CD14-positive monocyte (primary cell): ENCODE measurements around the gene AMOT. TPM values are rescaled to one million over a fixed set of nuclear protein-coding genes. Genes with fewer than 3 reads are reported as not detected.

Experiments used
- DNase-seq, 3 donors: peaks; one replicate each; pipeline ENCODE4 v3.0.0-alpha.2; 2011 to 2022
- H2AFZ ChIP-seq: 2 replicates; pipeline ENCODE4 v1.6.0; 2012; ENCODE audit warnings: mild to moderate bottlenecking, low read depth, low read length, inconsistent platforms; ENCODE audit not compliant: insufficient read depth, poor library complexity, severe bottlenecking
- H3K27ac ChIP-seq, 2 donors: 1 replicate in 1 of 2; 2 replicates in 1 of 2; pipeline ENCODE4 v1.5.1; 2012 to 2013; ENCODE audit warnings: low read length in 2 of 2, control low read depth in 1 of 2, inconsistent platforms in 1 of 2, low read depth in 1 of 2, mild to moderate bottlenecking in 1 of 2
- H3K27me3 ChIP-seq, 2 donors: one replicate each; pipeline versions ENCODE4 v1.6.0 to v1.6.1; 2011 to 2013; ENCODE audit warnings: low read length in 2 of 2; ENCODE audit not compliant: control insufficient read depth in 2 of 2, insufficient read depth in 2 of 2
- H3K36me3 ChIP-seq, 2 donors: replicated peaks in 1 of 2; 1 replicate in 1 of 2; 2 replicates in 1 of 2; pipeline versions ENCODE4 v1.5.1 to v1.6.1; 2012 to 2013; ENCODE audit warnings: low read length in 2 of 2, control low read depth in 1 of 2, inconsistent platforms in 1 of 2, mild to moderate bottlenecking in 1 of 2; ENCODE audit not compliant: insufficient read depth in 2 of 2, control insufficient read depth in 1 of 2
- H3K4me1 ChIP-seq, 2 donors: 1 replicate in 1 of 2; 2 replicates in 1 of 2; pipeline versions ENCODE4 v1.5.1 to v1.6.1; 2012 to 2013; ENCODE audit warnings: low read length in 2 of 2, control low read depth in 1 of 2, inconsistent platforms in 1 of 2, mild to moderate bottlenecking in 1 of 2, moderate library complexity in 1 of 2; ENCODE audit not compliant: insufficient read depth in 2 of 2, control insufficient read depth in 1 of 2
- H3K4me2 ChIP-seq: replicated peaks from 2 replicates; pipeline ENCODE3; 2012; ENCODE audit warnings: low read length, moderate library complexity, mild to moderate bottlenecking; ENCODE audit not compliant: poor library complexity, severe bottlenecking; ENCODE audit errors: extremely low read depth
- H3K4me3 ChIP-seq, 3 experiments: fragments of 200-600 bp in 1 of 3; sonication (generic) in 1 of 3; replicated peaks in 1 of 3; 1 replicate in 2 of 3; 2 replicates in 1 of 3; pipeline ENCODE4 v1.5.1; 2011 to 2013; ENCODE audit warnings: low read length in 3 of 3, mild to moderate bottlenecking in 3 of 3, control low read depth in 2 of 3, low read depth in 2 of 3, inconsistent platforms in 1 of 3, moderate library complexity in 1 of 3
- H3K79me2 ChIP-seq: 2 replicates; pipeline ENCODE4 v1.6.0; 2012; ENCODE audit warnings: mild to moderate bottlenecking, control low read depth, inconsistent platforms, low read length, moderate library complexity; ENCODE audit not compliant: insufficient read depth
- H3K9ac ChIP-seq: 2 replicates; pipeline ENCODE4 v1.6.0; 2017; ENCODE audit warnings: low read length, mild to moderate bottlenecking; ENCODE audit not compliant: insufficient read depth, poor library complexity, severe bottlenecking
- H3K9me3 ChIP-seq, 2 donors: replicated peaks in 1 of 2; 1 replicate in 1 of 2; 2 replicates in 1 of 2; pipeline versions ENCODE4 v1.5.1 to v1.6.1; 2012 to 2013; ENCODE audit warnings: low read length in 2 of 2, control low read depth in 1 of 2; ENCODE audit not compliant: control insufficient read depth in 1 of 2, insufficient read depth in 1 of 2
- H4K20me1 ChIP-seq: 2 replicates; pipeline ENCODE4 v1.6.0; 2012; ENCODE audit warnings: mild to moderate bottlenecking, low read length, control low read depth, moderate library complexity; ENCODE audit not compliant: insufficient read depth
- H3K27ac Mint-ChIP-seq, 7 donors: one replicate each; pipeline ENCODE4 v1.8.0; 2020; ENCODE audit warnings: mild to moderate bottlenecking in 7 of 7, mixed read lengths in 7 of 7, moderate library complexity in 6 of 7, inconsistent platforms in 2 of 7
- H3K27me3 Mint-ChIP-seq, 3 donors: one replicate each; pipeline ENCODE4 v1.8.0; 2021 to 2022; ENCODE audit warnings: low read depth in 3 of 3, mild to moderate bottlenecking in 3 of 3, mixed read lengths in 3 of 3, moderate library complexity in 3 of 3, inconsistent platforms in 1 of 3
- H3K36me3 Mint-ChIP-seq, 2 donors: one replicate each; pipeline ENCODE4 v1.8.0; 2020; ENCODE audit warnings: mixed read lengths in 2 of 2, inconsistent platforms in 1 of 2, mild to moderate bottlenecking in 1 of 2
- H3K4me1 Mint-ChIP-seq: one replicate; pipeline ENCODE4 v1.8.0; 2020; ENCODE audit warnings: mild to moderate bottlenecking, mixed read lengths
- H3K4me3 Mint-ChIP-seq, 2 donors: one replicate each; pipeline ENCODE4 v1.8.0; 2020; ENCODE audit warnings: mild to moderate bottlenecking in 2 of 2, mixed read lengths in 2 of 2, moderate library complexity in 1 of 2
- H3K9me3 Mint-ChIP-seq, 7 donors: one replicate each; pipeline ENCODE4 v1.8.0; 2020 to 2022; ENCODE audit warnings: mixed read lengths in 7 of 7, mild to moderate bottlenecking in 6 of 7, moderate library complexity in 6 of 7, inconsistent platforms in 2 of 7
- CTCF ChIP-seq: fragments of 200-600 bp; IDR thresholded peaks from one replicate; pipeline ENCODE4 v1.8.0; 2022; ENCODE audit warnings: antibody characterized with exemption, mild to moderate bottlenecking
- WGBS: methylation state at CpG from one replicate; pipeline ENCODE4 v1.1.5; 2013; ENCODE audit warnings: missing lambda C conversion rate; ENCODE audit not compliant: insufficient coverage; 5-methylcytosine and 5-hydroxymethylcytosine counted together
- intact Hi-C, 2 donors: fragments of 100-400 bp; cut with micrococcal nuclease; formaldehyde crosslinking; loops; one replicate each; pipeline versions ENCODE4 v1.15.0 to v1.15.1; 2023
- polyA plus RNA-seq, 3 donors: library from polyadenylated mRNA; depleted of rRNA in 1 of 3; unstranded in 2 of 3; stranded (reverse) in 1 of 3; fragments of 300-500 nt in 2 of 3; fragments of >200 nt in 1 of 3; fragmentation: Illumina TruSeq in 2 of 3; gene quantifications; 1 replicate in 2 of 3; 2 replicates in 1 of 3; pipeline ENCODE4 v1.2.3, GENCODE V29; 2012 to 2021

AMOT gene
- polyA plus RNA-seq, 3 donors = 0.04 to 0.11 TPM; not detected in 1

- H3K27me3 Mint-ChIP-seq = peaks cover 0 to 2% (median 0%) of the 10 kb centered on the region in 3 donors
- H3K4me1 Mint-ChIP-seq = no peaks in the 10 kb centered on the region
- H2AFZ ChIP-seq = no peak overlapping the region
- H3K36me3 Mint-ChIP-seq = no peaks in the 10 kb centered on the region
- H4K20me1 ChIP-seq = no peaks in the 10 kb centered on the region
- H3K27me3 ChIP-seq = no peaks in the 10 kb centered on the region
- no peak overlapping the region for H3K4me3 Mint-ChIP-seq
- no peaks in the 10 kb centered on the region for H3K36me3 ChIP-seq
- WGBS = 88% methylated on average over 1 of the region's 4 CpGs
- intact Hi-C loops = no loop called here
- no peaks in the 10 kb centered on the region for H3K79me2 ChIP-seq
- DNase-seq = no peak
- H3K9ac ChIP-seq = no peak overlapping the region
- peaks cover 0 to 2% (median 0%) of the 10 kb centered on the region in 7 donors for H3K9me3 Mint-ChIP-seq
- TF ChIP-seq CTCF = no peak
- no peak overlapping the region for H3K27ac ChIP-seq
- no peaks in the 10 kb centered on the region for H3K9me3 ChIP-seq
- H3K4me1 ChIP-seq = no peaks in the 10 kb centered on the region
- no peak overlapping the region for H3K27ac Mint-ChIP-seq
- H3K4me2 ChIP-seq = no peak overlapping the region
- H3K4me3 ChIP-seq = no peak overlapping the region
These were observed 27.9 kb downstream of the AMOT start for GRCh38 chrX:112812741-112813140.

GRCh38 chrX:112808651-112809195, 31.9 kb downstream of the AMOT start:
- Mint-ChIP-seq H3K27me3 (no peaks in the 10 kb centered on the region), H3K36me3 (no peaks in the 10 kb centered on the region), H3K27ac (no peak overlapping the region), H3K4me1 (no peaks in the 10 kb centered on the region), H3K4me3 (no peak overlapping the region), H3K9me3 (peaks cover 0 to 2% (median 0%) of the 10 kb centered on the region in 7 donors)
- H3K4me3 ChIP-seq = no peak overlapping the region
- intact Hi-C loops = no loop called here
- H3K4me2 ChIP-seq = no peak overlapping the region
- H4K20me1 ChIP-seq = no peaks in the 10 kb centered on the region
- H3K4me1 ChIP-seq = no peaks in the 10 kb centered on the region
- no peaks in the 10 kb centered on the region for H3K27me3 ChIP-seq
- no peaks in the 10 kb centered on the region for H3K9me3 ChIP-seq
- no peaks in the 10 kb centered on the region for H3K79me2 ChIP-seq
- DNase-seq = no peak
- no peak for TF ChIP-seq CTCF
- no peak overlapping the region for H3K9ac ChIP-seq
- H3K36me3 ChIP-seq = no peaks in the 10 kb centered on the region
- H3K27ac ChIP-seq = no peak overlapping the region
- H2AFZ ChIP-seq = no peak overlapping the region
- no CpG with 5 or more reads among the region's 3 CpGs for WGBS
